ENCODE data around the gene PACS1.

Gene PACS1

DNA sequence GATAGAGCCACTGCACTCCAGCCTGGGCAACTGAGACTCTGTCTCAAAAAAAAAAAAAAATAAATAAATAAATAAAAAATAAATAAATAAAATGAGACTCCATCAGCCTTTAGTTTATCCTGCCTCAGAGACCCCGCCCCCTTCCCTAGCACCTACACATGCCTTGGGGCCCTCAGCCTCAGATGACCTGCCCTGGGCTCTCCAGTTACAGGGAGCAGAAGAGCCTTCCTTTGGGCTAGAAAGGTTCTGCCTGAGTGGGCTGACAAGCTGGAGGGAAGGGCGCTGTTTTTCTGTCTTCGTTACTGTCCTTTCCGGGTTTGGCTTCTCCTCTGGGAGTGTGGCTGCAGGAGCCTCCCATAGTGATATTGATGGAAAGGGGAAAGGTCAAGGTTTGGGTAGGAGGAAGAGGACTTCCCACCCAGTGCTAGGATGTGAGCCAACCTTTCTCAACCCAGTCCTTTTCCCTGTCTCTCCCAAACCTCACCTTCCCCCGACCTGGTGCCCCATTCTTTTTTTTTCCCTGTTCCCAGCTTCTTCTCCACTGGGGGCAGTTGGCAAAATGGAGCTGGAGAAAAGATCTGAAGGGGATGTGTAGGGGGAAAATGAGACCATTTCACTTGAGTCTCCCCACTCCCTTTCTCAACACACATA is 19.4 kb upstream of the PACS1 start:
- peak in 1 of 2 experiments; percentile 9 for DNase-seq

DNA sequence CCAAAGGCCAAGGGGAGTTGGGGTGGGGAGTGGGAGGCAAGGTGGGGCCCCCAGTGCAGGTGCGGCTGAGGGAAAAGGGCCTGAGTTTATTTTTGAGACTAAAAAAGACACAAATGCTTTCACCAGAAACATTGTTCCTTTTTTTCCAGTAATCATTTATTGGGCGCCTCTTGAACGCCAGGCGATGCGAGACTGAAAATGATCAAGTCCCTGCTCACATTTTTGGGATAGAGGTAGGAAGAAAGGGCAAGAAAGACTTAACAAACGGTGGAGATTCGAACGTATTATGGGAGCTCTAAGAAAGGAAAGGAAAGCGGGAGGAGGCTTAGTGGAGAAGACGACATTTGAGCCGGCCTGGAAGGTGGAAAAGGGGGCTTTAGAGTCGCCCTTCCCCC is 18.7 kb upstream of the PACS1 start:
- no peak for DNase-seq

DNA sequence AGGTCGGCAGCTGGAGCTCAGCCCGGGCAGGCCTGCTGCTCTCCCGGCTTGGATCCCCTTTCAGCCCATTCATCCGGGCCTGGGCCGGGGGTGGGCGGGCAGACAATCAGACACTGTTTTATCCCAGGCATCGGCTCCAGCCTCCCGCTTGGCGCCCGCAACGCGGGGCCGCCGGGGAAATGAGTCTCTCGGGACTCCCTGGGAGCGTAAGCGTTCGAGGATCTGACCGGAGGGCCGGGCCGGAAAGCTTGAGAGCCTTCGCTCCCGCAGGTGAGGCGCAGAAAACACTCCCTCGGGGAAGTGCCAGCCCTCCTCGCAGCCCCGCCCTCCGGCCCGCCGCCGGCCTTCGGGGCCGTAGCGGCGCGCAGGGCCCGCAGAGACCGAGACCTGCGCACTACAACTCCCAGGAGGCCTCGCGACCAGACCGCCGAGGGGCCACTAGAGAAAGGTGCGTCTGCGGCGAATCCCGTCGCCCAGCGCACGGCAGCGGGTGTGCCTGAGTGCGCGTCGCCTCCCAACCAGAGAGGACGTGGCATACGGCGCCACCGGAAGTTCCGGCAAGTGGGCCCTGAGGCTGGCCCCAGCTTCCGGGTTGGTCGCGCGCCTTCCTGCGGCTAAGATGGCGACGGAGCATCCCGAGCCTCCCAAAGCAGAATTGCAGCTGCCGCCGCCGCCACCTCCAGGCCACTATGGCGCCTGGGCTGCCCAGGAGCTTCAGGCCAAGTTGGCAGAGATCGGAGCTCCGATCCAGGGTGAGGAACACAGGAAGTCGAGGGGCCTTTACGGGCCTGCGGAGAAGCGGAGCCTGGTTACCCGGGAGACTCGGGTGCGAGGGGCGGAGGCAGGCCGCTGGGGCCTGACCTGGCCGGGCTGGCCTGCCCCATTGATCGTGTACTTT is 18.1 kb upstream of the PACS1 start, which contains the start of gene SF3B2:
Gene SF3B2 (plus strand): TSS at position 599 of the 898 bp plus-strand sequence. CDS start 21 bp downstream, at position 620.
- peak; percentile 95 to 97 for DNase-seq

DNA sequence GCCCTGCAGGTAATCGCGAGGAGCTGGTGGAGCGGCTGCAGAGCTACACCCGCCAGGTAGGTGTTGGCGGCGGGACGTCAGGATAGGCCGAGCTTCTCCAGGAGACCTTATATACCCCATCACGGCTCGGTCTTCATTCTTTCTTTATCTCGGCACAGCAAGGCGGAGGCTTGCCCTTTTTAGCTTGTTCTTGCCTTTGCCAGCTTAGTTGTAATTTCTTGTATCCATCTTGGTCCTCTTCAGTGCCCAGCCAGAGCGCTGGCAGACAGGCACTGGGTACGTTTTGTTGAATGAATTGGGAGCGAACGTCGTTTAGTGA is 17.4 kb upstream of the PACS1 start:
- no peak for DNase-seq

DNA sequence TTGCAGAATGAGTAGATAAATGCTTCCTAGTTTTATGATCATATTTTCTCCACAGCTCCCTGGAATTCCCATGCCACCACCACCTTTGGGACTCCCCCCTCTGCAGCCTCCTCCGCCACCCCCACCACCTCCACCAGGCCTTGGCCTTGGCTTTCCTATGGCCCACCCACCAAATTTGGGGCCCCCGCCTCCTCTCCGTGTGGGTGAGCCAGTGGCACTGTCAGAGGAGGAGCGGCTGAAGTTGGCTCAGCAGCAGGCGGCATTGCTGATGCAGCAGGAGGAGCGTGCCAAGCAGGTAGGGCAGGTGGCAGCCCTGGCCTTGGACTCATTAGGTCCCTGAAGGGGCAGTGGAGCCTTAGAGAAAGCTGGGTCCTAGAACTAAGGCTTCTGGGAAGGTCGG is 15.1 kb upstream of the PACS1 start:
- DNase-seq, result no peak

DNA sequence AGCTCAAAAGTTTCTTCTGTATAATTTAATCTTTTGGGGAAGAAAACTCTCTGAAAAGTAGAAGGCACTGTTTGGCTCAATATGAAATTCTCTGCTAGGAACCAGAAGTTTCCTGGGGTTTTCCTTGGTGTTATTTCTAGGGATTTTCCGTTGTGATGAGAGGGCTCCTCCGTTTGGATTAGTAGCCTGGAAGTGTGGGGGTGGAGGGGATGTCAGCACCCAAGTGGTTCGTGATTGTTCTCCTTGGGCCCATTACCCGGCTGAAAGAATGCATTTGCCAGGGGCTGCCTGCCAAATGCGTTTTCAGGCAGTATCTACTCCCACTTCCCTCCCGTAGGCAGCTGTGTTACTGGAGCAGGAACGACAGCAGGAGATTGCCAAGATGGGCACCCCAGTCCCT is 13.6 kb upstream of the PACS1 start:
- DNase-seq, result no peak

DNA sequence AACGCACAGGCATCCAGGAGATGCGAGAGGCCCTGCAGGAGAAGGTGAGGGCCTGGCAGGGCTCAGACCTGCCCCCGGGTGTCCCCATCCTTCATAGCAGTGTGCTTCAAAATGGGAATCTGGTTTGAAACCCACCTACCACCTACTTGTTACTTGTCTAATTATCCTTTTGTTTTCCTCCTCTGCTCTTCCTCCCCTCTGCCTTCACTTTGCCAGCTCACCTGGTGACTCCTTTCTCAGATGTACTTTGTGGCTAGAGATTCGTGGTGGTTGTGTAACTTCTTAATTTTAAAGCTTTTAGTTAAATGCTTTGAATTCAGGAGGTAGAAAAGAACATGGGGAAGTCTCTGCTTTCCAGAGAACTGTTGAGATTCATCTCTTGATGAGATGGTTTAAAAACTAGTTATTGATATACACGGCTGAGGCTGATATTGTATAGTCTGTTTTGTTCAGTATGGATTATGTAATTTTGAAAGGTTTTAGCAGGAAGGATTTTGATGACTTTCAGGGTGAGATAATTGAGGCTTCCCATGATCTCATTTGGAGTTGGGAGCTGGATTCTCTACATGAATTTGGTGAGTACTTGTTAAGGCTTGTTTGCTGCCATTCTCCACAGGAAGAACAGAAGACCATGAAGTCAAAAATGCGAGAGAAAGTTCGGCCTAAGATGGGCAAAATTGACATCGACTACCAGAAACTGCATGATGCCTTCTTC is 9.9 kb upstream of the PACS1 start:
- DNase-seq, result no peak

DNA sequence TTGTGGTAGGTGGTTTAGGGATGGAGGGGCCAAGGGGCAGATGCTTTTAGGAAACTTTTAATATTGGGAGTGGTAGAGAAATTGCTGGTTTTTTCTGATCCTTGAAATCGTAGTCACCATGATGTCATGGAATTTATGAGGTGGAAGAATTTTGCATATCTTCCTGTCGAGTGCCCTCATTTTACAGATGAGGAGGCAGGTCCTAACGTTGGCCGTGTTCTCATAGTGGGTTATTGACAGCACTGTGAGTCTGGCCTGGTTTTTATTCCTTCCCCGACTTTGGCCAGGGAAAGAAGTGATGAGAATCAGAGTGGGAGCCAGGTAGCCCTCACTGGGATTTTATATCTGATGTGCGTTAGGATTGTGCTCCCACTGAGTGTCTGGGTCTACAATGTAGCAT is 8.8 kb upstream of the PACS1 start:
- no peak for DNase-seq

DNA sequence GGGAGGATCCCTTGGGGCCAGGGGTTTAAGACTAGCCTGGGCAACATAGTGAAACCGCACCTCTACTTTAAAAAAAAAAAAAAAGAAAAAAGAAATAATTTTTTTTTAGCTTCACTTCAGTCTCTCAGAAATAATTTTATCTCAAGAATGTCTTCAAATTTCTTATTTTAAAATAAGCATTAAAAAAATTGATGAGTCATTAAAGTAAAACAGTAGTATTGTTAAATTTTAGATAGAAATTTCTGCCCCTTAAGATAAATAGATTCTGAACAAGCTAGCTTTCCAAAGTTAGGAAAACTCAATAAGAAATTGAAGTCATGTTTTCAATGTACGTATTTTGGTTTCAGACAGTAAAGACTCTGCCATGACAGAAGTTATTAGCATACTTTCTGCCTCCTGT is 7.7 kb upstream of the PACS1 start:
- DNase-seq, result no peak

DNA sequence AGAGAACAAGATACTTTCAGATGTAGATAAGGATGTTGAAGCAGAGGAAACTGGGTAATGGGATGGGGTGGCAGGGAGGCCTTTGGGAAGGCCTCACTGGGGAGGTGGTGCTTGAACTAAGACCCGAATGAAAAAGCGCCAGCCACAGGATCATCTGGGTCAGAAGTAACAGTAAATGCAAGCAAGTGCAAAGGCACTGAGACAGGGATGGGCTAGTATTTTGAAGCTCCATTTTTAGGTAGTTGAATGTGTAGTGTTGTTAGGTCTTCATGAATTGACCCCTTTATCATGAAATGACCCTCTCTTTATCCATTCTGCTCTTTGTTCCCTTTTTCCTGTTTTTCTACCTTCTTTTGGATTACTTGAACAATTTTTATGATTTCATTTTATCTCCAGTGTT is 6.2 kb upstream of the PACS1 start:
- no peak for DNase-seq

DNA sequence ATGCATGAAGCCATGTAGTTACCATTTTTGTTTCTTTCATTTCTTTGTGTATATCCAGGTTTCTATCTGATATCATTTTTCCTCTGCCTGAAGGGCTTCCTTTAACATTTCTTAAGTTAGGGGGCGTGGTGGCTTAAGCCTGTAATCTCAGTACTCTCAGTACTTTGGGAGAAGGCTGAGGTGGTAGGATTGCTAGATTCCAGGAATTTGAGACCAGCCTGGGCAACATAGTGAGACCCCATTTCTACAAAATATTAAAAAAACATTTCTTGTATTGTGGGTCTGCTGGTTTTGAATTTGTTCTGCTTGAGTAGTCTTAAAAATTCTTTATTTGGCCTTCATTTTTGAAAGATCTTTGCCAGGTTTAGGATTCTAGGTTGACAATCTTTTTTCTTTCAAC is 5.5 kb upstream of the PACS1 start:
- DNase-seq, result no peak

DNA sequence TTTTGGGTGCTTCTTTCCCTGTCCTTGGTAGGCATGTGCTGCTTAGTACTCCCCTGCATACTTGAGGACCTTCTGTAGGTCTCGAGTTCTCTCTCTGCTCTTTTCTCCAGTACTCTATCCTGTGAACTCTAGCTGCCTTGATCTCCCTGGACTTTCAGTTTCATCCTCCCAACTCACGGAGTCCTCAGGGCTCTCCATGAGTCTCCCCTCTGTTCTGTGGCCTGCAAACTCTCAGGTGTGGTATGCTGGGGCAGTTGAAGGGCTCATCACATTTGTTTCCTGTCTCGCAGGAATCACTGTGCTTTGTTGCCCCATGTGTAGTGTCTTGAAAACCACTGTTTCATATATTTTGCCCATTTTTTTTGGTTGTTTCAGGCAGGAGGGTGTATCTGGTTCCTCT is 3.3 kb upstream of the PACS1 start:
- no peak for DNase-seq

DNA sequence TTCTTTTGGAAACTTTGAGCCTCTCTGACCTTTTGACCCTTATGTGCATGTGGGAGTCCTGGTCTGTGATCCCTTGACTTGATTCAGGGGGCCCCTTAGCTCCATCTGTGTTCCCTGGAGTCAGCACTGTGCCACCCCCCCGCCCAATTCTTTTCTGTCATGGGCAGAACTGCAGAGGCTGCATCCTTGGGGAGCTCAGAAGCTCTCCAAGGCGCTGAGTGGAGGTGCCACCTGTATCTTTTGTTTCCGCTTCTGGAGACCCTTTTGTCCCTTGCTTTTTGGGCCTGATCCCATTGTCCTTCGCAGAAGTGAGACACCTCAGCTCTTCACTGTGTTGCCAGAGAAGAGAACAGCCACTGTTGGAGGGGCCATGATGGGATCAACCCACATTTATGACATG is 2.4 kb upstream of the PACS1 start:
- DNase-seq, result no peak

DNA sequence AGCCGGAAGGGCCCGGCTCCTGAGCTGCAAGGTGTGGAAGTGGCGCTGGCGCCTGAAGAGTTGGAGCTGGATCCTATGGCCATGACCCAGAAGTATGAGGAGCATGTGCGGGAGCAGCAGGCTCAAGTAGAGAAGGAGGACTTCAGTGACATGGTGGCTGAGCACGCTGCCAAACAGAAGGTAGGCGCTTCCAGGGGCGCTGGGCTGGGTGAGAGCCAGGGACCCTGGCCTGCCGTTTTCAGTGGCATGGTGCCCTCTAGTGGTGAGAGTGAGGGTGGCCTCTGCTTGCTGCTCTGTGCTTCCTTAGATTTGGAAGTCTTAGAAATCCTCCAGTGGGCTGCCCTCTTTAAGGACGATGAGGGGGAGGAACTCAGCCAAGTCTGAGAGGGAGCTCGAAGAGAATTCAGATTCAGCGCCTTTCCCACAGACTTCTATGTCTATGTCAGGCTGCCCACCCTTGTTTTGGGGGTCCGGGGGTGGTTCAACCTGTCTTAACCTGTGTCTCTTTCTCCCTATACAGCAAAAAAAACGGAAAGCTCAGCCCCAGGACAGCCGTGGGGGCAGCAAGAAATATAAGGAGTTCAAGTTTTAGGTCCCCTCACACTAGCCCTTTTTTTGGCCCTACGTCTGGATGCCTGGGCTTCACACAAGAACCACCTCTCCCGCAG is 1.8 kb upstream of the PACS1 start:
- DNase-seq, result peak; percentile 25 to 73

DNA sequence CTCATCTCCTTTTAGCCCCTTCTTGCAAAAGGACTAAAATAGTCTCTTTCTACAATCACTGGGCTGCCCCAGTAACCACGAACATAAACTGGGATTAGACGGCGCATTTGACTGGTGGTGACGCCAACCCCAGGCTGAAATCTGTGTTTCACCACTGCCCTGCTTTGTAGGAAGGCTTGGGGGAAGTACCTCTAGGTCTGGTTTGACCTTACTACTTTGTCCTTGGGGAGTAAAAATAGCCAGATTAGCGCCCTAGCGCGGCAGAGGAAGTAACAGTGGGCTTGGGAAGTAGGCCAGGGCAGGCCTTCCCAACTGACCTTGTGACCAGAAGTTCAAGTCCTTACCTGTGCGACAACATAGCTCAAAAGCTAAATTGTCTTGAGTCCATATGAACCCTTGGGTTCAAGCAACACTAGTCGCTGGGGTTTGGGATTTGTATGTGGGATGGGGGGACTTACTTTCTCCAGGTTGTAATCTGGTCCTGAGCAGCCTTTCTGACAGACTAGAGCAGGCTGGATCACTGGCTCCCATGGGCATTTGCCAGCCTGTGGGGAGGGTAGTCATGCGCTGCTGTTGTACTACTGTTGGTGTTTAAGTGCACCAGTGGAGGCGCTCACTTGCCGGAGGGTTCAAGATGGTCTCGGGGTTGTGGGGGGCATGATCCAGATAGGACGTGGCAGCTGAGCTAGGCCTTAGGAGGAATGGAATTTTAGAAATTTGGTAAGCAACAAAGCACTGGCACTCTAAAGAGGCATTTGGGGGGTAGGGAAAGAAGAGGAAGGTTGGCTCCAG is 953 bp upstream of the PACS1 start:
- peak in 1 of 2 experiments; percentile 35 for DNase-seq

DNA sequence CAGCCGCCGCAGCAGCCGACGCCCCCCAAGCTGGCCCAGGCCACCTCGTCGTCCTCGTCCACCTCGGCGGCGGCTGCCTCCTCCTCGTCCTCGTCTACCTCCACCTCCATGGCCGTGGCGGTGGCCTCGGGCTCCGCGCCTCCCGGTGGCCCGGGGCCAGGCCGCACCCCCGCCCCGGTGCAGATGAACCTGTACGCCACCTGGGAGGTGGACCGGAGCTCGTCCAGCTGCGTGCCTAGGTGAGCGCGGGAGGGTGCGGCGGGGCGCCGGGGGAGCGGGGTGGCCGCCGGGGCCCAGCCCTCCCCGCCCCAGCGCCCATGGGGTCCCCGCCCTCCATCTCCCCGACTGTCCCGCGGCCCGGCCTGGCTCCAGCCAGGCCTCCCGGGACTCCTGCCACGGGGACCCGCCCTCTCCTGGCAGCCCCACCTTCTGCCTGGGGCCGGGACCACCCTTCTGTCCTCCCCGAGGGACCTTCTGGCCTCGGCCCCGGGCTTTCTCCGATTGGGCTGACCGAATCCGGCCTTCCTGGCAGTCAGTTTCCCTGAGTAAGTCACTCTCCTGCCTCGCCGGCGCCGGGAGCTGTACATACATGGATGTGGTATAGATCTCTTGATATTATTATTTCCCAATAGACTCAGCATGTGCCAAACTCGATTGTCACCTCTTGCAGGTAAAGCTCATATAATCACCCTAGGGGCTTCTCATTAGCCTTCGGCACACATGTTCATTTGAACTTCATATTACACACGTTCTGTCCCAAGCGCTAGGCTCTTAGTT is 720 bp downstream of the PACS1 start:
- no peak for DNase-seq

DNA sequence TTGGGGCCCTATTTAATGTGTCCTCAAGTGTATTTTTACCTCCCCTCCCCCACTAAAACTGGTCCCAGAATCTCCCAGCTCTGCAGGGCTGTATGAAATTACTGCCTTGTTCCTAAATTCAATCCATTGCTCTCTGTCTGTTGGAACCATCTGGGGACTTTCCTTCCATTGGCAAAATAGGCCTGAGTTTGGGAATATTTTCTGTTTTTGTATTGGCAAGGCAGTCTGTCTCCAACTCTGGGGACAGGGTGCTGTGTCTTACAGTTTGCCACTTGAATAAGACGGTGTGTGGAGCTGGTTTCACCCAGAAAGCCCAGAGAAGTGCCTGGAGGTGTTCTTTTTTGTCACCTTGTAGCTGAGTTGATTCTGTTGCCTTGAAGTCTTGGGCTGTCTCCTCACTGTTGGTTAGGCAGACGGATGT is 1.3 kb downstream of the PACS1 start:
- no peak for DNase-seq

DNA sequence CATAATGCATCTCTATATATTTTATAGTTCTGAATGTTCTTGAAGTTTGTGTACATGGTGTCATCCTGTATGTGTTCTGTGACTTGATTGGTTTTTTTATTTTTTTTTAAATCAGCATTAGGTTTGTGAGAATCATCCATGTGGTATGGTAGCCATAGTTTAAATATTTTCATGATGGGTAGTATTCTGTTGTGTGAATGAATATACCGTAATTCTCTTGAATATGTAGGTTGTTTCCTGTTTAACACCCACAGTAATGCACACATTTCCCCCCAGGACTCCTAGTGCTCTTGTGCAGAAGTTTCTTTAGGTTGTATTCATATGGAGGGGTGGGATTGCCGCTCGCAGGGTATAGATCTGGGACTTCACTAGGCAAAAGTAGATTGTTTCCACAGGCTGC is 2.0 kb downstream of the PACS1 start:
- DNase-seq, result no peak

DNA sequence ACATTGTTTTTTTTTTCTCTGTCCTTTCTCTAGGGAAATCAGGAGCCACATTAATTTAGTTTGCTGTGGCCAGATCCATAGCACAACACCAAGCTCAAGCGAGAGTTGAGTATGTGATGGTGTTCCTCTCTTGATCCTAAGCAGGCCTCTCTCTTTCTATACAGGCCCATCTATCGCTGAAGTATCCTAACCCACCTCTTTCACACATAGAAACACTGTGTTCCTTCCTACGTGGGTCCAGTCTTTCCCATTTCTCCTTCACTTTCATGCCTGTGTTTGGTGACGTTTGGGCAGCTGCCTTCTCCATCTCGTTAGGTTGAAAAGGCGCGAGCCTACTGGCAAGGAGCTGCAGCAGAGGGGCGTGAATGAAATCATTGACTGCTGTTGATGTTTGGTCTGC is 2.4 kb downstream of the PACS1 start:
- no peak for DNase-seq

DNA sequence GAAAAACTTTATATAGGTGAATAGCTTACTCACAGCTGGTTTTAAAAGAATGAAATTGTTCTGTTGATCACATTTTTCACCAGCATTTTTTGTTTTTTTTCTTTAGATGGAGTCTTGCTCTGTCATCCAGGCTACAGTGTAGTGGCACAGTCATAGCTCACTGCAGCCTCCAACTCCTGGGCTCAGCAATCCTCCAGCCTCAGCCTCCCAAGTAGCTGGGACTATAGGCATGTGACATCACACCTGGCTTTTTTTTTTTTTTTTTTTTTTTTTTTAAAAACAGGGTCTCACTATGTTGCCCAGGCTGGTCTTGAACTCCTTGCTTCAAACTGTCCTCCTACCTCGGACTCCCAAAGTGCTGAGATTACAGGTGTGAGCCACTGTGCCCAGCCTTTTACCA is 3.6 kb downstream of the PACS1 start:
- DNase-seq, result no peak

DNA sequence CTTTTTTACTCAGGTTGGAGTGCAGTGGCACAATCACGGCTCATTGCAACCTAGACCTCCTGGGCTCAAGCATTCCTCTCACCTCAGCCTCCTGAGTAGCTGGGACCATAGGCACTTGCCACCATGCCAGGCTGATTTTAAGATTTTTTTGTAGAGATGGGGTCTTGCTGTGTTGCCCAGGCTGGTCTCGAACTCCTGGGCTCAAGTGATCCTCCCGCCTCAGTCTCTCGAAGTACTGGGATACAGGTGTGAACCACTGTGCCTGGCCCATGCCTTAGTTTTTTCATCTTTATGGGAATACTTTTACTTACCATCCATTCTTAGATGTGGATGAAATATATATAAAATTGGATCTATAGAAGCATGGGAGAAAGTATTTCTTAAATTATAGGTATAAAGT is 5.2 kb downstream of the PACS1 start:
- no peak for DNase-seq

DNA sequence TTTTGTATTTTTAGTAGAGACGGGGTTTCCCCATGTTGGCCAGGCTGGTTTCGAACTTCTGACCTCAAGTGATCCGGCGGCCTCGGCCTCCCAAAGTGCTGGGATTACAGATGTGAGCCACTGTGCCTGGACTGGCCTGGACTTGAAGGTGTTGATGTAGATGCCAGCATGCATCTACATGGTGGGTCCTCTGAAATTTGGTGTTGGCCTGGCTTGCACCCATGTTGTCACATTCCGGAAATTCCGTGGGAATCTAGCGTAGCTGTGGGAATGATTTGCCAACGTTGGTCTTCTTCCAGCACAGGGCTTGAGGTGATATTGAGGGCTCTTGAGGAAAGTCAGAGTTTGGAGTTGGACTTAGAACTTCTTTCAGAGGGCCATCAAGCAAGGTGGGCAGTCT is 6.5 kb downstream of the PACS1 start:
- no peak for DNase-seq

Measured in NCI-H524 (cell line).